Activated CD4-positive, CD25-positive, alpha-beta regulatory T cell treated with anti-CD3 and anti-CD28 coated beads, Interleukin-2, amount 50 U/mL, for 72 hours (primary cell): ENCODE measurements around the gene PPP1R1A.

ENCODE experiments used
- DNase-seq: peaks from one replicate; pipeline ENCODE4 v3.0.0; 2021

PPP1R1A gene

DNA sequence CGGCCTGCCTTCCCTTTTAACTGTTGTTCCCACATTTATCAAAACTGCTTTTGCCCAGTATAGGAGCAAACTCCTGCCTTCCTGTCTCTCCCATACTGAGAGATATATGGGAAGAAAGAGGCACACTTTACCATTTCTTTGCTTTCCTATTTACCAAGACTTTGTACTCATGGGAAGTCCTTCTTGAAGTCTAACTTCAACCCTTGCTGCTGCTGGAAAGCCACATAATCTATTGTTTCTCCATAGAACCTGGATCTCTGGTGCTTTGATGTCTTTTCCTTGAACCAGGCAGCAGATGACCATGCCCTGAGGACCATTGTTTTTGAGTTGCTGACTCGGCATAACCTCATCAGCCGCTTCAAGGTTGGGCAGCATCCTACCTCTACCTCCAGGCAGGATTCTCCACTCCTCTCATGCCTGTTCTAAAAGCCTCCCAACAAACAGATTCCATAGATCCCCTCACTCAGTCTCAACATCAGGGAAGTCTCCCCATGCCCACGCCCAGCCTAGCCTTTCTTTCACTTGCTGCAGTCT is 18.4 kb downstream of the PPP1R1A start:
- no peak for DNase-seq

DNA sequence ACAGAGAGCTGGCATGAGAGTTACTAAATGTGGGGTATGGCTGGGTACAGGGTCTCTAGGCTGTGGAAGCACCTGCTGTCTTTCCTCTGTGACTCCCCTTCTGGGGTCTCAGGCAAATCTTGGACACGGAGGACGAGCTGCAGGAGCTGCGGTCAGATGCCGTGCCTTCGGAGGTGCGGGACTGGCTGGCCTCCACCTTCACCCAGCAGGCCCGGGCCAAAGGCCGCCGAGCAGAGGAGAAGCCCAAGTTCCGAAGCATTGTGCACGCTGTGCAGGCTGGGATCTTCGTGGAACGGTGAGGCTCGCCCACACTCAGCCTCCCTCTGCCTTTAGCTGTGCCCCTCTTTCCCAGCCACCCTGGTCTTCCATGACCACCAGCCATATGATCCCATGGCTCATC is 19.4 kb downstream of the PPP1R1A start:
- DNase-seq = no peak

DNA sequence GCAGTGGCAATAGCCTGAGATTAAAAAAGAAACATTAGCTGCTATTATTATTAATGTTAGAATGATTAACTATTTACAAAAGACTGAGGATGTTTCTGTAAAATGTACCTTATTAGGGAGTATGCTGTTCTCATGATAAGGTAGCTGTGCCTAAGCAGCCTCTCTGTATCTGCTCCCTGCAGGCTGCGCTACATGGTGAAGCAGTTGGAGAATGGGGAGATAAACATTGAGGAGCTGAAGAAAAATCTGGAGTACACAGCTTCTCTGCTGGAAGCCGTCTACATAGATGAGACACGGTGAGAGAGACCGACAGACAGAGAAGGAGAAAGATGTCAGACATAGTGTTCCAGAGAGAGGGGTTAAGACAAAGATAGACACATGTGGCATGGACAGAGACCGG is 21.7 kb downstream of the PPP1R1A start:
- no peak for DNase-seq

DNA sequence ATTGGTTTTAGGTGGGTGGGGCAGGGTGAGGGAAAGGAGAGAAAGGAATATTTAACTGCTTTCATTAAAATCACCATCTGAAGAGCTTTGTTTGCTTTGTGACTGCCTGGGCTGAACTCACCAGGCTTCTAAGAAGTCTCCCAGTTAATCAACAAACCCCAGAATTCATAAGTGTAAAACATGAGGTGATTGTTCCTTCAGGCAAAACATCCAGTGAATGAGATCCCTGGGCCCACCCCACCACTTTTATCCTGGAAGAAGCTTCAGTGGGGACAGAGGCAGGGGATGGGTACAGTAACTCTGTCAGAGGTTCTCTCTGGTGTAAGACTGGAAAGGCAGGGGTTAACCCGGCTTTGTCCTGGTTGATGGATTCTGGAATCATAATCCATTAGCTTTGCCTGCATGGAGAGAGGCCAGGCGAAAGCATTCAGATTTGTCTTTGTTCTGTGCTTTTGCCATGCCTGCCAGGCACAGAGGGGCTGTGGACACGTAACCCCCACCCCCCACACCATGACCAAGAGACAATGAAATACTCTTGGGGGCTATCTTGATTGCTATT is 22.4 kb downstream of the PPP1R1A start:
- DNase-seq = no peak

- DNase-seq = no peak
These were observed 23.0 kb downstream of the PPP1R1A start for GRCh38 chr12:54565310-54565985.

- DNase-seq = no peak
These were observed 23.7 kb downstream of the PPP1R1A start for GRCh38 chr12:54564768-54565167.

DNA sequence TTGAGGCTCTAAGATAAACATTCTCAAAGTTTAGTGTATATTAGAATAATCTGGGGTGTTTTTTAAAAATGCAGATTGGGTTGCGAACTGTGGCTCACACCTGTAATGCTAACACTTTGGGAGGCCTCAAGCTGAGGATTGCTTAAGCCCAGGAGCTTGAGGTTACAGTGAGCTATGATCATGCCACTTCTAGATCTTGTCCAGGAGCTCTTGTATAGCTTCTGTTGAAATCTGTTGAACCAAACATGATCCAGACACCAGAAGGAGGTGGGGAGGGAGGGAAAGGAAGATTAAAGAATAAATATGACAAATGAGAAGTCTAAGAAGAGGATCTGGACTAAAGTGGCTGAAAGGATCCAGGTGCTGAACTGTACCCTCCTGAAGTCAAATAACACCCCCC is 24.7 kb downstream of the PPP1R1A start:
- DNase-seq = no peak

DNA sequence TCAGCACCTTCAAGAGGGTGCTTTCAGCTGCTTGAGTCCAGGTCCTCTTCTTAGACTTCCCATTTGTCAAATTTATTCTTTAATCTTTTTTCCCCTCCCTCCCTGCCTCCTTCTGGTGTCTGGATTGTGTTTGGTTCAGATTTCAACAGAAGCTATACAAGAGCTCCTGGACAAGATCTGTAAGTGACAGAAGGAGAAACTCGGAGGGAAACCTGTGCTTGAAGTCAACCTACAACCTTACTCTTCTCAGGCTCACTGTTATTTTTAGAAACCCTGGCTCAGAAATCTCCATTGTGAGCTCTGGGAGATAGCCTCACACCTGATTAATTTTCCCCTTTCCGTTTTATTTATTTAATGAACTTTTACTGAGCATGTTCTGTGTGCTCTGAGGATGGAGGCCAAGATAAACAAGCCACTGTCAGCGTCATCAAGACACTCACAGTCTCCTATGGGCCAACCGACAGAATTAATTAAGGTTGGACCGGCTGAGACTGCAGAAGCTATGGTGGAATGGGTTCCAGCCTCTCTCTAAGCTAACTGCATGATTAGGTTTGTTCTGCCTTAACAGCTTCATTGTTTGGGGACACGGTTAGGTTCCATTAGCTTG is 25.6 kb downstream of the PPP1R1A start:
- DNase-seq = no peak

- no peak for DNase-seq
These were observed 27.3 kb downstream of the PPP1R1A start for GRCh38 chr12:54561164-54561563.

DNA sequence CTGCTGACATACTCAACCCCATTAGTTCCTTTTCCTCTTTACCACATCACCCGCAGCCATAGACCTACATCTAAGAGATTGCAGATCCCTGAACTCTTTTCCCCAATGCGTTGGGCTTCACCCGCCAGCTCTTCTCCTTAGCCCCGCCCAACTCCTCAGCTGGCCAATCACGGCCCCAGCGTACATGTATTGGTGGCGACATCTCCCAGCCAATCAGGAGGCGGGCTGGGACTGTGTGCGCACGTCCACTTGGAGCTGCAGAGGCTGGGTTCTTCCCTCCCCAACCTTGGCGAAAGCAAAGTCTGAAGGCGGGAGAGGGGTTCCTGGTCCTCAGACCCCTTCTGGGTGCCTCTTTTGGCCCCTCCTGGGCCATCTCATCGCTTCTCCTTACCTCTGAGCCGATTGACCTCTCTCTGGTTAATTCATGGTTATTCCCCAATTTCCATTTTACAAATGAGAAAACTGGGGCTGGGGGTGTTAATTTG is 28.0 kb downstream of the PPP1R1A start:
- peak; percentile 80 for DNase-seq

DNA sequence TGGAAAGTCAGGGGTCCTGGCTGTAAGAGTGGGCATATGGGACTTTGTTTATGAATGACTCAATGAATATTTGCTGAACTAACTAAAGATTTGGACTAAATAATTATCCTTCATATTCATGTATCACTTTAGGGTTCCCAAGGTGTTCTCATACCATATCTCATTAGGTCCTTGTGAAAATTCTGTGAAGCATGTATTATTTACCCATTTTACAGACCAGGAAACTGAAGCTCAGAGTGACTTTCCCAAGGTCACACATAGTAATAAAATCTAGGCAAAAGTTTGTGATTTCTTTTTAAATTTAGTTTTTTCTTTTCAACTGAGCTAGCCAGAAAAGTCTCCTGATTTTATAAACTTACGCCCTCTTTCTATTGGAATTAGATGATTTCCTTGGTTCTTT is 29.7 kb downstream of the PPP1R1A start:
- DNase-seq = no peak

DNA sequence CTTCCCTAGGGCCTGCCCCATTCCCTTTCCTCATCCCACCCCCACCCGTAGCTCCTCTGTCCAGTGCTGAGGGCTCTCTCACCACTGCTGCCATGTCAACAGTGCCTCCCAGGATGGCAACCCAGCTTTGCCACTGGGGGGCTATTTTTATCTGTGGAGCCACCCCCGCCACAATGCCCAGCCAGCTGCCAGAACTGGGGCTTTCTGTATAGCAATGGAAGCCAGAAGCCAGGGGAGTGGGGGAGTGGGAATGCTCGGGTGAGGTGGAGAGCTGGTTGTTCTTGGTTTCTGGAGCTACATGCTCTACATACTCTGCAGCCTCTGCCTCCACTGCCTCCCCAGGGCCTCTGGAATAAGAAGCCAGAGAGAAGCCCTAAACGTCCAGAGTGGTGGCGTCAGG is 30.1 kb downstream of the PPP1R1A start:
- no peak for DNase-seq

GRCh38 chr12:54555670-54556257 is 32.7 kb downstream of the PPP1R1A start:
- no peak for DNase-seq

DNA sequence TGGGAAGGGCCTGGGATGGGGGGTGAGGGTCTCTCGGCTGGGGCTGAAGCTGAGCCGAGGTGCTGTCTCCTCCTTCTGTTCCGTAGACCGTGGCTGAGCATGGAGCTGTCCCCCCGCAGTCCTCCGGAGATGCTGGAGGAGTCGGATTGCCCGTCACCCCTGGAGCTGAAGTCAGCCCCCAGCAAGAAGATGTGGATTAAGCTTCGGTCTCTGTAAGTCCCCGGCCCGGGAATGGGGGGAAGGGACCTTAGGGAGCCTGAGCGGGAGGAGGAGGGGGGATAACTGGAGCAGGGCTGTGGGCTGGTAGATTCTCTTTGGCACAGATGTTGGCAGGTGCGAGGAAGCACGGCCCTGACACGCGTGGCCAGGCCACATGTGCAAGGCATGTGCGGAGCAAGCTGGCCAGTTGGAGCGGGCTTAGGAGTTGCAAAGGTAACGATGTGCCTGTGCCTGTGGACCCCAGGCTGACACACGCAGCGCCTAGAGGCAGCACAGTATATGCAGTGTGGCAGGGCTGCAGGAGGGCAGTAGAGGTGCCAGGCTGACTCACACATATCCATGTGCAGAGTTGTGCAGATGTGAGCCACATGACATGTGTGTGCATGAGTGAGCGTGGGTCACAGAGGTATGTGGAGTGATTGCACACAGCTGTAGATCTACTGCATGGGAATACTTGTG is 38.5 kb downstream of the PPP1R1A start:
- DNase-seq = peak; percentile 34

DNA sequence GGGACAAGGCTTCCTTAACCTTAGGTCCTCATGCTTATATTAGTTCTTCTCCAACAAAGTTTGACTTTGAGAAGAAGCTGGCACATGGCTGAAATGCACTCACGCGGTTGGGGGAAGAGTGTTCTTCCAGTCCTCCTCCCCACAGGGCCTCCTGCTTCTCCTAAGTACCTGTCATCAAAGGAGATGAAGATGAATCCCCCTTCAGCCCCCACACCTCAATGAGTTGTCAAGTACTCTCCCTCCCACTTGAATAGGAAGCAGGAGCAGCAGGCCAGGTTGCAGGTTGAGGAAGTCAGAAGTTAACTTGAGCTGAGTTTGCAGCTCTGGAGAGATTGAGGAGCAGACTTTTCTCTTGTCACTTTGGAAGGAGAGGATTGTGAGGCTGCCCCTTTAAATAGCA is 41.9 kb downstream of the PPP1R1A start:
- no peak for DNase-seq

- no peak for DNase-seq
These were observed 43.7 kb downstream of the PPP1R1A start for GRCh38 chr12:54544743-54545142.

- DNase-seq = no peak
These were observed 44.9 kb downstream of the PPP1R1A start for GRCh38 chr12:54543526-54543925.

DNA sequence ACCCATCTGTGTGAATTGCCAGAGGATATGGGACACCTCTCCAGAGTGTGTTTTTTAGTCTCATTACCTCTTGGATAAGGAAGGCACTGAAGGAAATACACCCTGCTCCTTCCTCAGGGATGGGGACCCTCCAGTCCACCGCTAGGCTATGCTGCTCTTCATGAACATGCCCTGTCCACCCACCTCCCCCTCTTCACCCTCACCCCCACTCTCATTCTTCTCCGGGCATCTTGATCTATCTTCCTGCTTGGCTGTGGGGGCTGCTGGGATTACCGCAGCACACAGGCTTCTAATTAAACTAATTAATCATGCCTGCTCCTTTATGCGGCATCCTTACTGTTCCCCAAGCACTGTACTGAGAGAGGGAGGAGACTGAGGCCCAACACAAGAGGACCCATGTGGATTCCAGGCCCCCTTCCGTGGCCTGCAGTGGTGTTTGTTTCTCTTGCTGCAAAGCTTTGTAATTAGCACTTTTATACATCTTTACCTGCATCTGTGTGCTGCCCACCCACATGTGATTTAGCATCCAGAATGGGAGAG is 46.6 kb downstream of the PPP1R1A start:
- DNase-seq = no peak

DNA sequence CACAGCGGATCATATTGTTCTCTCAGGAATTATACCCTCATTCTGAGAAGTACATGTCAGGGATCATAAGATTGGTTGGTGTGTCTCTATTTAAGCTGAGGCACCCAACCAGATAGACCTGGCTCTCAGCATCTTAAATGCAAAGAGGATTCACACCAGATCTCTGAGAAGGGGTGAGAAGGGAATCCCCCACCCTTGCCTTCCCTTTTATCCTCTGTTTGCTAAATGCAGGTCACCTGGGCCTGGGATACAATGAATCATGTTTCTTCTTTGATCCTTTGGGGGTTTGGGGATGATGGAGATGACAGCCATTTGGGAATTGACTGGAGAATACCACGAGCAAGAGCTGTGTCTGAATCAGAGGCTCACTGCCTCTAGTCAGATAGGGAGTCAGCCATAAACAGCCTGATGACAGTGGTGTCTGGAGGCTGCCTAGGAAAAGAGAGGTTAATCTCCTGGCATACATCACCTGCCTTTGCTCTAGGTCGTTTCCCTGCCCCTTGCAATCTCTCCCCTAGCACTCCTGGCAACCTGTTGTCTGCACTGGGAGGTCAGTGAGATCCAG is 50.2 kb downstream of the PPP1R1A start:
- DNase-seq = no peak

GRCh38 chr12:54535474-54535873 is 53.0 kb downstream of the PPP1R1A start:
- DNase-seq = no peak

DNA sequence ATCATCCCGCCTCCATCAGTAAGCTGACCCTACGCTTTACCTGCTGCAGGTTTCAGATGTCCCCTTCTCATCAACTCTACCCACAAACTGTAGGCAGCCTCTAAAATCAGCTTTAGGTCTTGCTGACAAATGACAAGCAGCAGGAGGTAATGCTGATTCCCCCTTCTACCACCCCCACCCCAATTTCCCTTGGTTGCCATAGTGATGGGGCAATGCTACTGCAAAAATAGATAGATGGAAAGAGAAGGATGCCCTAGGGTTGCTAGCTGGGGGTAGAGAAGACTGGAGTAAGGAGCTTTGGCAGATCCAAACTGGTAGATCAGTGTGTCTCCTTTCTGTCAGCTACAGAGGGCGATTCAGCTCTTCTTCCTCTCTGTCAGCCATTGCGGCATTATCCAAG is 58.9 kb downstream of the PPP1R1A start:
- DNase-seq = no peak
